Cardiac fibroblast (primary cell): ENCODE results near the gene KLRK1.
"Not testable (repeated sequence)": the region's sequence is repeated elsewhere in the genome, so short reads cannot be mapped to it uniquely, and the experiment has no call there.

Experiments
- DNase-seq, 2 donors: peaks; one replicate each; pipeline versions ENCODE4 v3.0.0 to v3.0.0-alpha.2; 2010; ENCODE audit warnings: low read depth in 2 of 2
- H3K4me3 ChIP-seq, 2 donors: replicated peaks in 1 of 2; 1 replicate in 1 of 2; 2 replicates in 1 of 2; pipeline ENCODE4 v1.5.1; 2011; ENCODE audit warnings: low read depth in 2 of 2, low read length in 2 of 2, mild to moderate bottlenecking in 2 of 2, moderate library complexity in 1 of 2
- TF ChIP-seq, protein P1 (sequence below): IDR thresholded peaks from one replicate; pipeline ENCODE4 v1.5.1; 2011; ENCODE audit warnings: low read depth, mild to moderate bottlenecking, low read length, inconsistent platforms

Gene KLRK1

DNA sequence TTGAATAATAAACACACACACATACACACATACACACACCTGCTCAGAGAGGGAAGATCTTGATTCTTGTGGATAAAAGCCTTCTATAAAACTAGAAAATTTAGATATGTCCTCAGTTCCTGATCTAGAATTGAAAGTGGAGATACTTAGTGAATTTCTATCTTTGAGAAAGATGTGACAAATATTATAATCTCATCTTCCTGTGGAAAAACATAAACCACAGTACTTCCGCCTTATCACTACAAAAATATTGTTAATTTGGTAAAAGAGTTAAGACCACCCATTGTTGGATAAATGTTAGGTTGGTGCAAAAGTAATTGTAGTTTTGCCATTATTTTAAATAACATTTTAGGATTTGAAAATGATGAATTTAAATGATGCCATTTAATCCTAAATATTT is at the start of gene KLRK1:
Gene KLRK1, minus strand, starts transcription at position 138 of the 400 bp plus-strand sequence. CDS start 1,231 bp downstream, outside the sequence.
- no peak for DNase-seq
- no peak within 1 kb of the TSS for H3K4me3 ChIP-seq
- TF ChIP-seq, protein P1, sequence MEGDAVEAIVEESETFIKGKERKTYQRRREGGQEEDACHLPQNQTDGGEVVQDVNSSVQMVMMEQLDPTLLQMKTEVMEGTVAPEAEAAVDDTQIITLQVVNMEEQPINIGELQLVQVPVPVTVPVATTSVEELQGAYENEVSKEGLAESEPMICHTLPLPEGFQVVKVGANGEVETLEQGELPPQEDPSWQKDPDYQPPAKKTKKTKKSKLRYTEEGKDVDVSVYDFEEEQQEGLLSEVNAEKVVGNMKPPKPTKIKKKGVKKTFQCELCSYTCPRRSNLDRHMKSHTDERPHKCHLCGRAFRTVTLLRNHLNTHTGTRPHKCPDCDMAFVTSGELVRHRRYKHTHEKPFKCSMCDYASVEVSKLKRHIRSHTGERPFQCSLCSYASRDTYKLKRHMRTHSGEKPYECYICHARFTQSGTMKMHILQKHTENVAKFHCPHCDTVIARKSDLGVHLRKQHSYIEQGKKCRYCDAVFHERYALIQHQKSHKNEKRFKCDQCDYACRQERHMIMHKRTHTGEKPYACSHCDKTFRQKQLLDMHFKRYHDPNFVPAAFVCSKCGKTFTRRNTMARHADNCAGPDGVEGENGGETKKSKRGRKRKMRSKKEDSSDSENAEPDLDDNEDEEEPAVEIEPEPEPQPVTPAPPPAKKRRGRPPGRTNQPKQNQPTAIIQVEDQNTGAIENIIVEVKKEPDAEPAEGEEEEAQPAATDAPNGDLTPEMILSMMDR: no peak

- not testable (repeated sequence) for DNase-seq, H3K4me3 ChIP-seq
These were observed 47.8 kb upstream of the KLRK1 start for GRCh38 chr12:10437601-10438000.

GRCh38 chr12:10435816-10436215 is 46.0 kb upstream of the KLRK1 start, which contains the start of gene KLRC2:
KLRC2 (minus strand) TSS chr12:10436010; CDS start chr12:10435986, 24 bp downstream.
- peak in 1 of 2 donors; percentile 61 for DNase-seq
- H3K4me3 ChIP-seq: not testable (repeated sequence)

- H3K4me3 ChIP-seq, DNase-seq: not testable (repeated sequence)
These were observed 40.8 kb upstream of the KLRK1 start for GRCh38 chr12:10430623-10431022.

DNA sequence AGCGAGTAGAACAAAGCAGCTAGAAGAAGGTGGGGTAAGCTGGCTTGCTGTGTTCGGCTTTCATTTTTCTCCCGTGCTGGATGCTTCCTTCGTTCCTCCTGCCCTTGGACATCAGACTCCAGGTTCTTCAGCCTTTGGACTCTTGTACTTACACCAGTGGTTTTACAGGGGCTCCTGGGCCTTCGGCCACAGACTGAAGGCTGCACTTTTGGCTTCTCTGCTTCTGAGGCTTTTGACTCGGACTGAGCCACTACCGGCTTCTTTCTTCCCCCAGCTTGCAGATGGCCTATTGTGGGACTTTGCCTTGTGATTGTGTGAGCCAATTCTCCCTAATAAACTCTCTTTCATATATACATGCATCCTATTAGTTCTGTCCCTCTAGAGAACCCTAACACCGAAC is 36.1 kb upstream of the KLRK1 start:
- not testable (repeated sequence) for H3K4me3 ChIP-seq, DNase-seq

DNA sequence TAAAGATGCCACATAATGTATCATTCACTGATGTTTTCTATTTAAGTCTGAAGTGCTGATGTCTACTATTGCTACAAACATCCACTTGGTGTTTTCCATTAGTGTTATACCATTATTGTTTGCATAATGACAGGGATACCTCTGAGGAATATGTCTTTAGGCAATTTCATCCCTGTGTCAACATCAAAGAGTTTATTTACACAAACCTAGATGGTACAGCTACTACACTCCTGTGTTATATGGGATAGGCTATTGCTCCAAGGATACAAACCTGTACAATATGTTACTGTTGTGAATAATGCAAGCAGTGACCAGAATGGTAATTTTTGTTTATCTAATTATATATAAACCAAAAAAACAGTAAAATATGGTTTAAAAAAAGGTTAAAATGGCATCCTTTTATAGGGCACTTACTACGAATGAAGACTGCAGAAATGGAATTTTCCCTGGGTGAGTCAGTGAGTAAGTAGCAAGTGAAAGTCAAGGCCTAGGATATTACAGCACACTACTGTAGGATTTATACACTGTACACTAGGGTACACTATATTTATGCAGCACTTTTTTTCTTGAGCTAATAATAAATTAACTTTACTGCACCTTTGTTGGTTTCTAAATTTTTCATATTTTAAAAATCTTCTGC is 34.5 kb upstream of the KLRK1 start:
- not testable (repeated sequence) for DNase-seq, H3K4me3 ChIP-seq

GRCh38 chr12:10422159-10422558 is 32.3 kb upstream of the KLRK1 start:
- H3K4me3 ChIP-seq, DNase-seq: not testable (repeated sequence)

DNA sequence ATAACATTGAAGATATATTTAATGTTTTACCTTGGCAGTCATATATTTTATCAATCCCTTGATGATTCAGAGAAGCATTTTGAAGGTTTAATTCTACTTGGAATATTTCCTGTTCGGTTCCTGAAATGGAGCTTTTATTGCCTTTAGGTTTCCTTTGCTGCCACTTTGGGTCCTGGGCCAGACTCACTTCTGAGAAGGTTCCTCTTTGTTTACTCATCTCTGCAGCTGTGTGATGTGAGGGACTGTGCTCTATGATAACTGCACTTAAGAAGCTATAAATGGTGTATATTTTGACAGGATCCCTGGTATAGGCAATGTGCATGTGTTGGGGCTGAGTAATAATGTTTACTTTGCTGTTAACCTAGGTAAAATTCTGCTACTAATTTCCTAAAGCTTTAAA is 30.5 kb upstream of the KLRK1 start, which contains the start of gene KLRC3:
Gene KLRC3, minus strand, starts transcription at position 262 of the 400 bp plus-strand sequence. Its CDS starts 45 bp downstream, at position 217.
- peak in 1 of 2 donors; percentile 47 for DNase-seq
- H3K4me3 ChIP-seq: not testable (repeated sequence)

GRCh38 chr12:10409392-10409791 is 19.6 kb upstream of the KLRK1 start, which contains the start of gene KLRC4:
KLRC4 (minus strand) TSS chr12:10409757; CDS start chr12:10409575, 182 bp downstream.
- no peak within 1 kb of the TSS for H3K4me3 ChIP-seq
- TF ChIP-seq, protein P1: no peak
- DNase-seq: peak in 1 of 2 donors; percentile 60

DNA sequence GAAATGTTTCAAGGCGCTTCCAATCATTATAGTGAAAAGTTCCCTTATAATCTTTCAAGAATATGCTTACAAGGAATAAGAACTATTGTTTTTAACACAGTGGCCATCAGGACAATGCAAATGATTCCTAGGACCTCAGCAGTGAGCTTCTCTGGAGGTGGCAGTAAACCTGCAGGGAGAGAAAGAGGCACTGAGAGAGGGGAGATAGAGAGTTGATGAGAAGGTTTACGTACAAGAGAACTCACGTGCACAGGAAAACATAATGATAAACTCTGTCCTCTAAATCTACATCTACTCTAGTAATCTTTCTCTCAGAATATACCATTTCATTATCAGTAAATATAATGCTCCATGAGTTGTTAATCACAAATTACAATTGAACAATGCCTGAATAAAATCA is 19.0 kb upstream of the KLRK1 start:
- H3K4me3 ChIP-seq: no peak overlapping the region
- TF ChIP-seq, protein P1: no peak
- DNase-seq: no peak
